IMR-90 (cell line): Measurements from ENCODE around the gene BRD1. TPM values are rescaled to one million over a fixed set of nuclear protein-coding genes. Genes with fewer than 3 reads are reported as not detected.

Source experiments
- ATAC-seq: fragments of 200-7000 bp; cut with Tn5 transposase; 2 replicates; pipeline ENCODE4 v1.9.1; 2020; ENCODE audit warnings: low read depth, mild to moderate bottlenecking, moderate library complexity
- BruUV-seq: library from RNA; stranded (reverse); fragments of 400-500 nt; replicated peaks from 2 replicates; lab custom pipeline; 2021; lab: Mats Ljungman, UMichigan
- CTCF ChIA-PET: fragments of 300-600 bp; formaldehyde crosslinking; extraction: SDS; loops from one replicate; lab custom pipeline; 2021; ENCODE audit warnings: antibody characterized with exemption; lab: Yijun Ruan, JAX
- POLR2A ChIA-PET: fragments of 300-600 bp; sonication (Branson Sonifier 250); formaldehyde crosslinking; loops from one replicate; lab custom pipeline; 2022; ENCODE audit warnings: antibody characterized with exemption; ENCODE audit not compliant: unreplicated experiment; lab: Charles Lee
- DNase-seq: peaks from one replicate; pipeline ENCODE4 v3.0.0; 2013
- H2AFZ ChIP-seq: replicated peaks from 2 replicates; pipeline ENCODE3; 2013; ENCODE audit warnings: low read length, mild to moderate bottlenecking; ENCODE audit not compliant: poor library complexity
- H2AK5ac ChIP-seq: 2 replicates; pipeline ENCODE4 v1.6.1; 2013; ENCODE audit warnings: low read depth, low read length, inconsistent platforms
- H2AK9ac ChIP-seq: replicated peaks from 2 replicates; pipeline ENCODE3; 2013; ENCODE audit warnings: mild to moderate bottlenecking, low read depth, low read length, moderate library complexity; ENCODE audit not compliant: poor library complexity
- H2BK120ac ChIP-seq: 2 replicates; pipeline ENCODE4 v1.6.1; 2013; ENCODE audit warnings: low read depth, low read length, inconsistent platforms
- H2BK15ac ChIP-seq: 3 replicates; pipeline ENCODE4 v1.6.1; 2013; ENCODE audit warnings: low read depth, low read length, inconsistent platforms
- H2BK20ac ChIP-seq: 2 replicates; pipeline ENCODE4 v1.6.1; 2013; ENCODE audit warnings: low read depth, mild to moderate bottlenecking, inconsistent platforms, low read length, moderate library complexity
- H2BK5ac ChIP-seq: 2 replicates; pipeline ENCODE4 v1.6.1; 2013; ENCODE audit warnings: mild to moderate bottlenecking, low read depth, low read length, inconsistent platforms; ENCODE audit not compliant: poor library complexity, severe bottlenecking
- H3K14ac ChIP-seq: replicated peaks from 2 replicates; pipeline ENCODE4 v1.6.1; 2013; ENCODE audit warnings: low read depth, low read length, inconsistent platforms
- H3K18ac ChIP-seq: 2 replicates; pipeline ENCODE4 v1.6.1; 2013; ENCODE audit warnings: low read depth, low read length, control low read depth
- H3K23ac ChIP-seq: 2 replicates; pipeline ENCODE4 v1.6.1; 2013; ENCODE audit warnings: low read depth, low read length, inconsistent platforms
- H3K27ac ChIP-seq: 2 replicates; pipeline ENCODE4 v1.5.1; 2013; ENCODE audit warnings: mild to moderate bottlenecking, control low read depth, low read length; ENCODE audit not compliant: insufficient read depth
- H3K27me3 ChIP-seq: 2 replicates; pipeline ENCODE4 v1.6.1; 2013; ENCODE audit warnings: low read length; ENCODE audit not compliant: control insufficient read depth, insufficient read depth
- H3K36me3 ChIP-seq: 2 replicates; pipeline ENCODE4 v1.6.1; 2013; ENCODE audit warnings: low read length, mixed read lengths; ENCODE audit not compliant: control insufficient read depth, insufficient read depth
- H3K4ac ChIP-seq: 2 replicates; pipeline ENCODE4 v1.6.1; 2013; ENCODE audit warnings: low read depth, low read length, inconsistent platforms
- H3K4me1 ChIP-seq: 2 replicates; pipeline ENCODE4 v1.6.1; 2013; ENCODE audit warnings: low read length, mixed read lengths; ENCODE audit not compliant: control insufficient read depth, insufficient read depth
- H3K4me2 ChIP-seq: 2 replicates; pipeline ENCODE4 v1.6.1; 2013; ENCODE audit warnings: low read depth, mild to moderate bottlenecking, control low read depth, low read length, moderate library complexity
- H3K4me3 ChIP-seq: 2 replicates; pipeline ENCODE4 v1.5.1; 2013; ENCODE audit warnings: low read depth, mild to moderate bottlenecking, control low read depth, low read length, moderate library complexity; ENCODE audit not compliant: insufficient read depth
- H3K56ac ChIP-seq: 2 replicates; pipeline ENCODE4 v1.6.1; 2013; ENCODE audit warnings: low read length, inconsistent platforms; ENCODE audit not compliant: insufficient read depth; ENCODE audit errors: extremely low read depth
- H3K79me1 ChIP-seq, 2 experiments: 2 replicates each; pipeline ENCODE4 v1.6.1; 2013; ENCODE audit warnings: low read length in 2 of 2, inconsistent platforms in 1 of 2, low read depth in 1 of 2
- H3K9ac ChIP-seq: 2 replicates; pipeline ENCODE4 v1.6.1; 2013; ENCODE audit warnings: low read depth, low read length, control low read depth
- H3K9me1 ChIP-seq: 2 replicates; pipeline ENCODE4 v1.6.1; 2013; ENCODE audit warnings: low read length, inconsistent platforms; ENCODE audit not compliant: insufficient read depth
- H3K9me3 ChIP-seq: 2 replicates; pipeline ENCODE4 v1.6.1; 2013; ENCODE audit warnings: low read length; ENCODE audit not compliant: control insufficient read depth, insufficient read depth
- H4K20me1 ChIP-seq: 2 replicates; pipeline ENCODE4 v1.6.1; 2013; ENCODE audit warnings: low read length, inconsistent platforms; ENCODE audit not compliant: insufficient read depth
- H4K5ac ChIP-seq: 2 replicates; pipeline ENCODE4 v1.6.1; 2013; ENCODE audit warnings: mild to moderate bottlenecking, low read depth, low read length, control low read depth
- H4K8ac ChIP-seq, 2 experiments: 2 replicates each; pipeline ENCODE4 v1.6.1; 2013; ENCODE audit warnings: low read depth in 2 of 2, low read length in 2 of 2, control low read depth in 1 of 2, inconsistent platforms in 1 of 2
- H4K91ac ChIP-seq: 2 replicates; pipeline ENCODE4 v1.6.1; 2013; ENCODE audit warnings: low read depth, low read length, inconsistent platforms; ENCODE audit not compliant: insufficient read depth
- BHLHE40 ChIP-seq: fragments of 150-350 bp; IDR thresholded peaks from 2 replicates; pipeline ENCODE4 v1.6.1; 2016; ENCODE audit warnings: mild to moderate bottlenecking, low read depth, low read length
- CHD1 ChIP-seq: IDR thresholded peaks from 2 replicates; pipeline ENCODE4 v1.6.1; 2012; ENCODE audit warnings: low read depth, low read length, improper control_type of control experiment
- FOS ChIP-seq: fragments of 150-350 bp; IDR thresholded peaks from 2 replicates; pipeline ENCODE4 v1.6.1; 2016; ENCODE audit warnings: low read depth, low read length
- MXI1 ChIP-seq: IDR thresholded peaks from 2 replicates; pipeline ENCODE4 v1.6.1; 2012; ENCODE audit warnings: low read depth, mild to moderate bottlenecking, low read length, moderate library complexity, borderline replicate concordance
- NFE2L2 ChIP-seq: fragments of 150-350 bp; IDR thresholded peaks from 2 replicates; pipeline ENCODE4 v1.6.1; 2016; ENCODE audit warnings: low read depth, mild to moderate bottlenecking, low read length
- RAD21 ChIP-seq: IDR thresholded peaks from 2 replicates; pipeline ENCODE4 v1.6.1; 2012; ENCODE audit warnings: low read length, improper control_type of control experiment
- RCOR1 ChIP-seq: IDR thresholded peaks from 2 replicates; pipeline ENCODE4 v1.6.1; 2012; ENCODE audit warnings: mild to moderate bottlenecking, low read length, improper control_type of control experiment; ENCODE audit not compliant: insufficient replicate concordance
- RFX5 ChIP-seq: IDR thresholded peaks from 2 replicates; pipeline ENCODE4 v1.8.0; 2012; ENCODE audit warnings: low read depth, mild to moderate bottlenecking, low read length, moderate library complexity
- SMC3 ChIP-seq: fragments of 150-350 bp; IDR thresholded peaks from 2 replicates; pipeline ENCODE4 v1.6.1; 2016; ENCODE audit warnings: low read depth, mild to moderate bottlenecking, antibody characterized with exemption, low read length, moderate library complexity
- WGBS, 2 experiments: methylation state at CpG; one replicate each; pipeline versions ENCODE4 v1.1.5 to v1.1.7; 2013; ENCODE audit warnings: missing lambda C conversion rate in 2 of 2; ENCODE audit not compliant: insufficient read length in 1 of 2; ENCODE audit errors: extremely low coverage in 2 of 2; 5-methylcytosine and 5-hydroxymethylcytosine counted together
- dilution Hi-C: fragments of 300-500 bp; cut with HindIII; formaldehyde crosslinking; loops from one replicate; pipeline ENCODE4 v1.14.3; 2018; ENCODE audit warnings: low sequenced_read_pairs; ENCODE audit not compliant: unreplicated experiment
- in situ Hi-C: fragments of 300-500 bp; cut with MboI; formaldehyde crosslinking; loops from 3 replicates; pipeline ENCODE4 v1.14.3; 2019; ENCODE audit warnings: low sequenced_read_pairs, inconsistent platforms, mixed read lengths
- intact Hi-C: fragments of 100-400 bp; cut with micrococcal nuclease; formaldehyde crosslinking; loops from 2 replicates; pipeline ENCODE4 v1.10.0; 2022
- polyA plus RNA-seq, 3 experiments: library from polyadenylated mRNA; depleted of rRNA; stranded (reverse); fragments of >200 nt; gene quantifications; 2 replicates each; pipeline ENCODE4 v1.2.3, GENCODE V29; 2012; ENCODE audit warnings: low replicate concordance in 1 of 3
- total RNA-seq: library from RNA; depleted of rRNA; stranded (reverse); fragments of >200 nt; gene quantifications from 2 replicates; pipeline ENCODE4 v1.2.3, GENCODE V29; 2012
- TF ChIP-seq, protein P1 (sequence below): conservative IDR thresholded peaks from 2 replicates; pipeline ENCODE4 v1.5.1; 2012; ENCODE audit warnings: mild to moderate bottlenecking, low read depth, low read length, improper control_type of control experiment

The BRD1 gene
- total and polyA plus RNA-seq, 2 of the 4 experiments (the other 2 are of a cell fraction): 10.0 to 10.6 TPM

DNA sequence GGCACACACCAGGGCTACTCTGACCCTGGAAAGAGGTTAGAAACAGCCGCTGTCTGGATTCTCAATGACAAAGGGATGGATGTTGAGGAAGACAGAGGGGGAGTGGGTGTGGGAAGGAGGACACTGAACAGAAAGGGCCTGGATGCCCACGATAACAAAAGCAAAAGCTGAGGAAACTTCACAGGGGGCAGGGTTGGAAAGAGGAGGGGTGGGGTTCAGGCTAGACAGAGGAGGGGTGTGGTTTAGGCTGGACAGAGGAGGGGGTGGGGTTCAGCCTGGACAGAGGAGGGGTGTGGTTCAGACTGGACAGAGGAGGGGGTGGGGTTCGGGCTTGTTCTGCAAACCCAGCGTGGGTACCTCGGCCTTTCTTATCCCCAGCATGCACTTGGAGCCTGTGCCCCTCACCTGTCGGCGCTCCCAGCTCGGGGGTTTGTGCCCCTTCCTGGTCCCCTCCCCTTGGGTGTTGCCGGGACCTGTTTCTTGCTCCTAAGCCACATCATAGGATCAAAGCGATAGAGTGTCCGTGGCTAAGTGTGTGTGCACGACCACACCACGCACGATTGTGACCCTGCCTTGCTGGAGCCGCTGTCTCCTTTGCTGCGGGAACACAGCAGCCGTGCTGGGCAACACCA, 75.6 kb downstream of the BRD1 start:
- Histone ChIP-seq H3K4ac (no peak overlapping the region), H3K9ac (no peak overlapping the region), H3K4me2 (no peak overlapping the region), H3K9me1 (no peaks in the 10 kb centered on the region), H2AFZ (no peak overlapping the region), H3K36me3 (no peaks in the 10 kb centered on the region), H3K23ac (no peak overlapping the region), H2BK20ac (no peak overlapping the region), H2AK5ac (no peak overlapping the region), H2AK9ac (no peak overlapping the region), H3K9me3 (peaks cover 3% of the 10 kb centered on the region), H3K27me3 (peaks cover 5% of the 10 kb centered on the region; the same call in 1 of the 2 replicates), H3K4me3 (no peak overlapping the region), H3K14ac (no peak overlapping the region), H3K79me1 (no peaks in the 10 kb centered on the region), H3K4me1 (no peaks in the 10 kb centered on the region), H2BK120ac (no peak overlapping the region), H3K18ac (no peak overlapping the region), H4K5ac (no peak overlapping the region), H4K91ac (no peak overlapping the region), H2BK15ac (no peak overlapping the region), H3K27ac (no peak overlapping the region), H3K56ac (no peak overlapping the region), H2BK5ac (no peak overlapping the region), H4K20me1 (no peaks in the 10 kb centered on the region), H4K8ac (no peak overlapping the region)
- POLR2A ChIA-PET: no interaction called here
- intact Hi-C loops: no loop called here
- in situ Hi-C loops: no loop called here
- ATAC-seq (no peak), DNase-seq (no peak)
- CTCF ChIA-PET: no interaction called here
- WGBS, 2 experiments: 66% methylated on average over 6 of the region's 17 CpGs; no CpG with 5 or more reads in 1 of the 2 experiments
- TF ChIP-seq RFX5 (no peak), BHLHE40 (no peak), MXI1 (no peak), CHD1 (no peak), NFE2L2 (no peak), RAD21 (no peak), FOS (no peak), SMC3 (no peak), RCOR1 (no peak)
- TF ChIP-seq, protein P1, sequence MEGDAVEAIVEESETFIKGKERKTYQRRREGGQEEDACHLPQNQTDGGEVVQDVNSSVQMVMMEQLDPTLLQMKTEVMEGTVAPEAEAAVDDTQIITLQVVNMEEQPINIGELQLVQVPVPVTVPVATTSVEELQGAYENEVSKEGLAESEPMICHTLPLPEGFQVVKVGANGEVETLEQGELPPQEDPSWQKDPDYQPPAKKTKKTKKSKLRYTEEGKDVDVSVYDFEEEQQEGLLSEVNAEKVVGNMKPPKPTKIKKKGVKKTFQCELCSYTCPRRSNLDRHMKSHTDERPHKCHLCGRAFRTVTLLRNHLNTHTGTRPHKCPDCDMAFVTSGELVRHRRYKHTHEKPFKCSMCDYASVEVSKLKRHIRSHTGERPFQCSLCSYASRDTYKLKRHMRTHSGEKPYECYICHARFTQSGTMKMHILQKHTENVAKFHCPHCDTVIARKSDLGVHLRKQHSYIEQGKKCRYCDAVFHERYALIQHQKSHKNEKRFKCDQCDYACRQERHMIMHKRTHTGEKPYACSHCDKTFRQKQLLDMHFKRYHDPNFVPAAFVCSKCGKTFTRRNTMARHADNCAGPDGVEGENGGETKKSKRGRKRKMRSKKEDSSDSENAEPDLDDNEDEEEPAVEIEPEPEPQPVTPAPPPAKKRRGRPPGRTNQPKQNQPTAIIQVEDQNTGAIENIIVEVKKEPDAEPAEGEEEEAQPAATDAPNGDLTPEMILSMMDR: no peak
- dilution Hi-C loops: no loop called here
- no TSS peak for BruUV-seq
